Motor neuron (in vitro differentiated cells): ENCODE data around the gene KRTAP5-1. TPM values are rescaled to one million over a fixed set of nuclear protein-coding genes. Genes with fewer than 3 reads are reported as not detected.

Experiments
- ATAC-seq, 8 experiments: fragments of 200-7000 bp; cut with Tn5 transposase; replicated peaks in 6 of 8; 2 replicates each; pipeline ENCODE4 v1.8.0; 2021; ENCODE audit warnings: mild to moderate bottlenecking in 8 of 8, moderate library complexity in 8 of 8
- H3K27ac ChIP-seq, 2 donors: fragments of 250-450 bp; sonication (Bioruptor Pico); 2 replicates each; pipeline ENCODE4 v1.9.0; 2021; ENCODE audit warnings: antibody characterized with exemption in 2 of 2, mild to moderate bottlenecking in 2 of 2, moderate library complexity in 1 of 2
- H3K4me1 ChIP-seq, 2 donors: fragments of 250-450 bp; sonication (Bioruptor Pico); replicated peaks in 1 of 2; 2 replicates each; pipeline ENCODE4 v1.6.1; 2021; ENCODE audit warnings: antibody characterized with exemption in 2 of 2, mild to moderate bottlenecking in 2 of 2, moderate library complexity in 1 of 2
- H3K4me3 ChIP-seq, 5 donors: fragments of 250-450 bp; sonication (Bioruptor Pico); 2 replicates each; pipeline ENCODE4 v1.9.0; 2021; ENCODE audit warnings: antibody characterized with exemption in 5 of 5, mild to moderate bottlenecking in 5 of 5, moderate library complexity in 4 of 5
- WGBS, 10 experiments: fragments of 450-650 bp; shearing (Covaris generic); methylation state at CpG; one replicate each; pipeline ENCODE4 v1.0.0; 2022; 5-methylcytosine and 5-hydroxymethylcytosine counted together
- in situ Hi-C, 9 experiments: fragments of 400-800 bp; cut with MboI; loops; one replicate each; pipeline ENCODE4 v1.15.0; 2021; ENCODE audit warnings: low sequenced_read_pairs in 9 of 9, low pct_unique_long_range_greater_than_20kb in 2 of 9; ENCODE audit not compliant: unreplicated experiment in 9 of 9
- total RNA-seq, 8 experiments: library from RNA; unstranded; fragments of 300-600 nt; gene quantifications; 2 replicates each; pipeline versions ENCODE4 v1.2.3 to v1.2.4, GENCODE V29; 2022

The KRTAP5-1 gene
- total RNA-seq, 8 experiments from 2014 or later, result 0.49 to 3.9 (median 2.6) TPM; not detected in 1

- Histone ChIP-seq H3K4me3 (no peak overlapping the region), H3K27ac (no peak overlapping the region), H3K4me1 (peaks cover 8 to 12% of the 10 kb centered on the region in 2 donors)
- in situ Hi-C loops, result no loop called here
- WGBS, 10 experiments, result 67 to 92% (median 76%) methylated on average over 1 to 11 of the region's 16 CpGs; no CpG with 5 or more reads in 1 of the 10 experiments
- ATAC-seq, result no peak
Observed at GRCh38 chr11:1536065-1536843, 48.8 kb downstream of the KRTAP5-1 start.

GRCh38 chr11:1534682-1535081, 50.4 kb downstream of the KRTAP5-1 start:
- no peak overlapping the region for H3K27ac ChIP-seq
- no peak overlapping the region for H3K4me3 ChIP-seq
- in situ Hi-C loops, result no loop called here
- peaks cover 8 to 12% of the 10 kb centered on the region in 2 donors for H3K4me1 ChIP-seq
- ATAC-seq, result no peak
- WGBS, 10 experiments, result 57 to 100% (median 80%) methylated on average over 1 to 3 of the region's 14 CpGs; no CpG with 5 or more reads in 5 of the 10 experiments

Other genes with a start within 250 kb of the KRTAP5-1 start
- gene BRSK2, start 195.3 kb downstream of the KRTAP5-1 start, total RNA-seq, result 10 to 100 TPM in 5 of 8 experiments, 1 to 10 TPM in 2, under 1 TPM in 1; 0.77 to 54.6 (median 25.1) TPM
- 10 to 100 TPM; 15.5 to 43.3 (median 26.8) TPM for gene MOB2, start 98.5 kb downstream of the KRTAP5-1 start, total RNA-seq
- 10 to 100 TPM in 3 of 8 experiments, 1 to 10 TPM in 4, under 1 TPM in 1; 0.87 to 17.2 (median 7.9) TPM for gene DUSP8, start 13.0 kb downstream of the KRTAP5-1 start, total RNA-seq
- gene KRTAP5-2, start 13.0 kb upstream of the KRTAP5-1 start, total RNA-seq, result 1 to 10 TPM in 4 of 8 experiments, under 1 TPM in 3, not detected in 1; 0.54 to 5.2 (median 2.5) TPM
- gene KRTAP5-3, start 23.2 kb upstream of the KRTAP5-1 start, total RNA-seq, result under 1 TPM in 1 of 8 experiments, not detected in 7; 0.29 TPM
- gene KRTAP5-4, start 36.9 kb upstream of the KRTAP5-1 start, total RNA-seq, result under 1 TPM in 3 of 8 experiments, not detected in 5; 0.25 to 0.41 (median 0.33) TPM
- not detected for gene KRTAP5-5, start 44.5 kb upstream of the KRTAP5-1 start, total RNA-seq
- gene KRTAP5-6, start 111.9 kb upstream of the KRTAP5-1 start, total RNA-seq, result not detected
- 1 to 10 TPM in 3 of 8 experiments, under 1 TPM in 5; 0.31 to 3.1 (median 0.73) TPM for gene IFITM10, start 165.3 kb upstream of the KRTAP5-1 start, total RNA-seq
- 100 to 1,000 TPM in 4 of 8 experiments, 10 to 100 TPM in 4; 59.3 to 718 (median 107) TPM for gene CTSD, start 178.6 kb upstream of the KRTAP5-1 start, total RNA-seq
- gene SYT8, start 249.7 kb upstream of the KRTAP5-1 start, total RNA-seq, result 1 to 10 TPM in 1 of 8 experiments, under 1 TPM in 4, not detected in 3; 0.27 to 2.0 (median 0.66) TPM